Nephron progenitor cell (in vitro differentiated cells): ENCODE results near the gene NDUFV1.
"Not testable (repeated sequence)": the region's sequence is repeated elsewhere in the genome, so short reads cannot be mapped to it uniquely, and the experiment has no call there.

Experiments used
- DNase-seq: peaks from one replicate; pipeline ENCODE4 v3.0.0; 2021
- H3K27ac Mint-ChIP-seq: 2 replicates; pipeline ENCODE4 v1.8.0; 2021; ENCODE audit warnings: mild to moderate bottlenecking, moderate library complexity, mixed read lengths
- H3K27me3 Mint-ChIP-seq: 2 replicates; pipeline ENCODE4 v1.8.0; 2021; ENCODE audit warnings: mild to moderate bottlenecking, low read depth, mixed read lengths; ENCODE audit not compliant: poor library complexity
- H3K36me3 Mint-ChIP-seq: 2 replicates; pipeline ENCODE4 v1.8.0; 2021; ENCODE audit warnings: low read depth, mixed read lengths
- H3K4me1 Mint-ChIP-seq: 2 replicates; pipeline ENCODE4 v1.8.0; 2021; ENCODE audit warnings: mixed read lengths
- H3K4me3 Mint-ChIP-seq: 2 replicates; pipeline ENCODE4 v1.8.0; 2021; ENCODE audit warnings: mild to moderate bottlenecking, moderate library complexity, mixed read lengths
- H3K9me3 Mint-ChIP-seq: 2 replicates; pipeline ENCODE4 v1.8.0; 2021; ENCODE audit warnings: mild to moderate bottlenecking, moderate library complexity, mixed read lengths
- CTCF ChIP-seq: fragments of 200-600 bp; sonication (generic); IDR thresholded peaks from 2 replicates; pipeline ENCODE4 v1.5.0; 2021; ENCODE audit warnings: antibody characterized with exemption

Gene NDUFV1

GRCh38 chr11:67606492-67607295 is at the start of gene NDUFV1:
Gene NDUFV1, plus strand, starts transcription at chr11:67606936. Its CDS starts 69 bp downstream, at chr11:67607005.
- H3K9me3 Mint-ChIP-seq: peaks cover 7% of the 10 kb centered on the region
- TF ChIP-seq CTCF: peak; percentile 45

GRCh38 chr11:67558084-67558772 is 48.5 kb upstream of the NDUFV1 start:
- Mint-ChIP-seq H3K4me3 (no peak overlapping the region), H3K4me1 (peaks cover 7% of the 10 kb centered on the region), H3K27ac (no peak overlapping the region), H3K36me3 (no peaks in the 10 kb centered on the region), H3K9me3 (no peaks in the 10 kb centered on the region), H3K27me3 (peaks cover 7% of the 10 kb centered on the region)
- no peak for DNase-seq
- no peak for TF ChIP-seq CTCF

More at GRCh38 chr11:67606492-67607295, at the start of gene NDUFV1:
- DNase-seq: peak; percentile 98
- Mint-ChIP-seq H3K27ac (peak within 1 kb of the TSS; percentile 85), H3K36me3 (peaks cover 9% of the 10 kb centered on the region), H3K4me1 (peaks cover 17% of the 10 kb centered on the region), H3K27me3 (peaks cover 28% of the 10 kb centered on the region), H3K4me3 (peak within 1 kb of the TSS; percentile 98)

- Mint-ChIP-seq H3K9me3 (no peaks in the 10 kb centered on the region), H3K27me3 (peaks cover 3% of the 10 kb centered on the region), H3K4me1 (peaks cover 19% of the 10 kb centered on the region), H3K4me3 (no peak overlapping the region), H3K36me3 (no peaks in the 10 kb centered on the region), H3K27ac (no peak overlapping the region)
- no peak for TF ChIP-seq CTCF
- DNase-seq: no peak
These were observed 44.6 kb upstream of the NDUFV1 start for GRCh38 chr11:67561971-67562619.

GRCh38 chr11:67562963-67563704 is 43.6 kb upstream of the NDUFV1 start:
- H3K4me1 Mint-ChIP-seq: peaks cover 19% of the 10 kb centered on the region
- no peaks in the 10 kb centered on the region for H3K9me3 Mint-ChIP-seq
- peak overlapping the region; percentile 60 for H3K27ac Mint-ChIP-seq

GRCh38 chr11:67563705-67564114 is 43.0 kb upstream of the NDUFV1 start:
- DNase-seq, H3K27me3 Mint-ChIP-seq, H3K4me3 Mint-ChIP-seq, H3K36me3 Mint-ChIP-seq, H3K9me3 Mint-ChIP-seq: not testable (repeated sequence)
- H3K27ac Mint-ChIP-seq: peak overlapping the region; percentile 60
- H3K4me1 Mint-ChIP-seq: peaks cover 19% of the 10 kb centered on the region

More at GRCh38 chr11:67562963-67563704, 43.6 kb upstream of the NDUFV1 start:
- H3K4me3 Mint-ChIP-seq: no peak overlapping the region
- TF ChIP-seq CTCF: no peak
- peaks cover under 1% of the 10 kb centered on the region for H3K27me3 Mint-ChIP-seq
- DNase-seq: no peak
- no peaks in the 10 kb centered on the region for H3K36me3 Mint-ChIP-seq
